Measurements from ENCODE around the gene AMACR.

DNA sequence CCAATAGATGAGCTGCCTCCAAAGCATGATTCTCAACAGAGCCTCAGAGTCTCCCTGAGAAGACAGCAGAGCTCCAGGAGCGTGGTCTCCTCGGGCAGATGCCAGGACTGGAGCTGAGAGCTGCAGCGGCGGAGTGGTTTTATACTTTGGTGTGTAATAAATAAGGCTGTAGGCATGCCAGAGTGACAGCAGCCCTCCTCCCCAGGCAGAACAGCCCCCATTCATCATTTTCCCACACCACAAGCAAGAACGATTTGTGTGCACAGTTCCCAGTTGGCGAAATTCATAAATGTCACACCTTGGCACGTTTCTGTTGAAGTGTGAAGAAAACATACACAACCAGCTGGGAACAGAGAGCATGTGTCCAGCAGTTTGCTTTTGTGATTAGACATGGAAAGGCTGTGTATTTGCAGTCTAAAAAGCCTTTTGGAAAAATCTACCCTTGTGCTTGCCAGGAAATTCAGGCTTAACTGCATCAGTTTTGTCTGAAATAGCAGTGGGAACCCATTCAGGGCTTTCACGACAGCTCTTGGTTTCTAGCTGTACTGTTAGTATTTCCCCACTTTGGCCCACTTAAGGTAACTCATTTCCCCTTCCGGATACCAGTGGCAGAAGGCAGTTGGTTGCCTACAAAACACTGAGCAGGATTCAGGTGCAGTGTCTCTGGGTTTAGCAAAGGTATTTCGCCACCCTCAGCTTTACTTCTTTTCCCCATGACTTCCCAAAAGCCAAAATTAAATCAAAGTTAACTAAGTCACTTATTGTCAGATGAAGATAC, 35.4 kb upstream of the AMACR start, which contains the start of gene C1QTNF3:
- TF ChIP-seq, protein P1, sequence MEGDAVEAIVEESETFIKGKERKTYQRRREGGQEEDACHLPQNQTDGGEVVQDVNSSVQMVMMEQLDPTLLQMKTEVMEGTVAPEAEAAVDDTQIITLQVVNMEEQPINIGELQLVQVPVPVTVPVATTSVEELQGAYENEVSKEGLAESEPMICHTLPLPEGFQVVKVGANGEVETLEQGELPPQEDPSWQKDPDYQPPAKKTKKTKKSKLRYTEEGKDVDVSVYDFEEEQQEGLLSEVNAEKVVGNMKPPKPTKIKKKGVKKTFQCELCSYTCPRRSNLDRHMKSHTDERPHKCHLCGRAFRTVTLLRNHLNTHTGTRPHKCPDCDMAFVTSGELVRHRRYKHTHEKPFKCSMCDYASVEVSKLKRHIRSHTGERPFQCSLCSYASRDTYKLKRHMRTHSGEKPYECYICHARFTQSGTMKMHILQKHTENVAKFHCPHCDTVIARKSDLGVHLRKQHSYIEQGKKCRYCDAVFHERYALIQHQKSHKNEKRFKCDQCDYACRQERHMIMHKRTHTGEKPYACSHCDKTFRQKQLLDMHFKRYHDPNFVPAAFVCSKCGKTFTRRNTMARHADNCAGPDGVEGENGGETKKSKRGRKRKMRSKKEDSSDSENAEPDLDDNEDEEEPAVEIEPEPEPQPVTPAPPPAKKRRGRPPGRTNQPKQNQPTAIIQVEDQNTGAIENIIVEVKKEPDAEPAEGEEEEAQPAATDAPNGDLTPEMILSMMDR (IDR thresholded peaks at IDR 0.05 in 8 of 11, conservative IDR thresholded peaks at IDR 0.05 in 3 of 11), result no peak
- no peak for TF ChIP-seq POLR2AphosphoS5 (IDR thresholded peaks at IDR 0.05)
